ENCODE data around the gene EBP. TPM values are rescaled to one million over a fixed set of nuclear protein-coding genes. Genes with fewer than 3 reads are reported as not detected.

The EBP gene
- total and polyA plus RNA-seq, 2 donors (not counting 3 experiments of a cell fraction or from before 2014, with no cell fraction given) = 102 to 183 TPM

DNA sequence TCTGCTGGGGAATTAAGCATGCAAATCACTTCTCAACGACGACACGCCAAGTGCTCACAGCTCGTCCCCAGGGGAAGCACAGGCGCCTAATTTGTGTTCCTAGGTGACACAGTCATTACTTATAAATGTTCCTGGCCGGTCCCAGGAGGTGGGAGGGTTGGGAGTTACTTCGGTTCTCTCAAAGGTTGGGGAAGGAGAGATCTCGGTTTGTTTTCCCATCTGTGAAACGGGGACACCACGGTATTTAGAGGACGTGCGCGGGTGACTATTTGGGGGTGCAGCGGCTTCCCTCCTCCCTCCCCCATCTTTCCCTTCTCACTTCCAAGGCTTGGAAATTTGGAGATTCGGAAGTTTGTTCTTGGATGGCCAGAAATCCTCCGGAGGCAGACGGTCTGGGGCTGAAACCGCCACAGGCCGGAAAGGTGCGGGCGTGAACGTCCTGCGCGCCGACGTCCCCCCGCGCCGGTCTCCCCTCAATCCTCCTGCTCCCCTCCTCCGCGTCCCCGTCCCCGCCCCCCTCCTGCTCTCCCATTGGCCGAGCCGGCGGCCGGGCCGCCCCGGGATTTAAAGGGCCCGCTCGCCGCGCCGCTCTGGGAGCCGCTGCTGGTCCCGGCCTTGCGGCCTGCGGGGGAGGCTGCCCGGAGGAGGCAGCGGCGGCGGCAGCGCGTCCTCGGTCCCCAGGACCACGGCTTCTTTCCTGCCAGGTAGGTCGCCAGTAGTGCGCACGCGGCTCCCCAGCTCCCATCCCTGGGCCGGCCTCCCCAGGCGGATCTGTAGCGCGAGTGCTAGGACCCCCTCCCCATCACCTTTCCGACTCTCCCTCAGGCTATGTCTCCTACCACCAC lies 13.0 kb upstream of the EBP start, which contains the start of gene PORCN:
Gene PORCN (plus strand): TSS at position 593 of the 845 bp plus-strand sequence. CDS start 829 bp downstream, outside the sequence.
- no peaks in the 10 kb centered on the region for H3K9me3 ChIP-seq (replicated peaks; ENCODE audit: control insufficient read depth, insufficient read depth, low read length)
- TF ChIP-seq JUN (IDR thresholded peaks at IDR 0.05; ENCODE audit: borderline replicate concordance, insufficient read depth, insufficient read length, low read depth) = no peak
- TF ChIP-seq POLR2A (IDR thresholded peaks at IDR 0.05; ENCODE audit: low read depth, low read length) = peak; percentile 70
- H3K79me2 ChIP-seq (ENCODE audit: control insufficient read depth, insufficient read depth, low read length) = no peaks in the 10 kb centered on the region
- no peaks in the 10 kb centered on the region for H3K9me1 ChIP-seq (replicated peaks; ENCODE audit: control insufficient read depth, extremely low read depth, insufficient read depth, low read length)
- peak; percentile 60 for DNase-seq (ENCODE audit: low read depth, low spot score)
- H3K9ac ChIP-seq (replicated peaks; ENCODE audit: extremely low read depth, insufficient read depth, low read length) = peak within 1 kb of the TSS; percentile 49
- no peaks in the 10 kb centered on the region for H3K4me1 ChIP-seq (ENCODE audit: control insufficient read depth, extremely low read depth, insufficient read depth, low read length)
- no peaks in the 10 kb centered on the region for H3K27me3 ChIP-seq (ENCODE audit: control insufficient read depth in 2 of 2, insufficient read depth in 2 of 2, low read length in 2 of 2)
- dilution Hi-C loops (cut with MboI; ENCODE audit: extremely low pct_ligation_motif_present, low sequenced_read_pairs) = no loop called here
- peak within 1 kb of the TSS; percentile 24 for H3K27ac ChIP-seq (ENCODE audit: insufficient read depth, low read depth, low read length)
- intact Hi-C loops (cut with micrococcal nuclease) = no loop called here
- CTCF ChIA-PET = no interaction called here
- TSS peak; percentile 45 for BruUV-seq (replicated peaks)
- POLR2A ChIA-PET = no interaction called here
- H4K20me1 ChIP-seq (replicated peaks; ENCODE audit: control insufficient read depth, extremely low read depth, insufficient read depth, low read length) = no peaks in the 10 kb centered on the region
- peak; percentile 87 for FAIRE-seq
- peak within 1 kb of the TSS; percentile 46 to 83 (median 75) for H3K4me3 ChIP-seq (replicated peaks in 1 of 3; ENCODE audit: insufficient read depth in 1 of 3, low read depth in 1 of 3, low read length in 3 of 3)
- H3K4me2 ChIP-seq (ENCODE audit: insufficient read depth, low read length) = peak within 1 kb of the TSS; percentile 49
- H3K36me3 ChIP-seq (ENCODE audit: control insufficient read depth in 2 of 2, extremely low read depth in 1 of 2, insufficient read depth in 2 of 2, low read length in 2 of 2) = peaks cover 0 to 2% of the 10 kb centered on the region in 2 experiments
- peak within 1 kb of the TSS; percentile 61 for H2AFZ ChIP-seq (ENCODE audit: low read depth, low read length)

DNA sequence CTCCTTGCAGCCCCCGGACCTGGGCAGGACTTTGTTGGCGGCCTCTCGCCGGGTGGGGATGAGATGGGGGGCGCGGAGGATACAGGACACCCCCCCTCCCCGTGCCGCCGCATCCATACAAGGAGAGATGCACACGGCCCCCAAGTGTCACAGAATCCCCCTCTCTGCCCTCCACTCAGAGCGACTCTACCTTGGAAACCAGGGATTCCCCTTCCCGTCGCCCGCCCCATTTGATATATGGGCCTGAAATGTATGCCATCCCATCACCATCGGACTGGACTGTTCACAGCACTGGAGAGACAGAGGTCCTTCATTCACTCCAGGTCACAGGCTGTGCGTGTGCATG lies 12.4 kb upstream of the EBP start:
- no peak overlapping the region for H3K27ac ChIP-seq (ENCODE audit: insufficient read depth, low read depth, low read length)
- POLR2A ChIA-PET = no interaction called here
- no peaks in the 10 kb centered on the region for H3K9me3 ChIP-seq (replicated peaks; ENCODE audit: control insufficient read depth, insufficient read depth, low read length)
- BruUV-seq (replicated peaks) = no TSS peak
- H3K79me2 ChIP-seq (ENCODE audit: control insufficient read depth, insufficient read depth, low read length) = no peaks in the 10 kb centered on the region
- peak overlapping the region; percentile 46 to 83 (median 55) for H3K4me3 ChIP-seq (replicated peaks in 1 of 3; ENCODE audit: insufficient read depth in 1 of 3, low read depth in 1 of 3, low read length in 3 of 3)
- H3K9ac ChIP-seq (replicated peaks; ENCODE audit: extremely low read depth, insufficient read depth, low read length) = peak overlapping the region; percentile 40
- TF ChIP-seq JUN (IDR thresholded peaks at IDR 0.05; ENCODE audit: borderline replicate concordance, insufficient read depth, insufficient read length, low read depth) (no peak), POLR2A (IDR thresholded peaks at IDR 0.05; ENCODE audit: low read depth, low read length) (no peak)
- TF ChIP-seq, protein P1, sequence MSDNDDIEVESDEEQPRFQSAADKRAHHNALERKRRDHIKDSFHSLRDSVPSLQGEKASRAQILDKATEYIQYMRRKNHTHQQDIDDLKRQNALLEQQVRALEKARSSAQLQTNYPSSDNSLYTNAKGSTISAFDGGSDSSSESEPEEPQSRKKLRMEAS (IDR thresholded peaks at IDR 0.05; ENCODE audit: insufficient read depth, insufficient read length) = no peak
- no peaks in the 10 kb centered on the region for H3K9me1 ChIP-seq (replicated peaks; ENCODE audit: control insufficient read depth, extremely low read depth, insufficient read depth, low read length)
- dilution Hi-C loops (cut with MboI; ENCODE audit: extremely low pct_ligation_motif_present, low sequenced_read_pairs) (no loop called here), intact Hi-C loops (cut with micrococcal nuclease) (no loop called here)
- H4K20me1 ChIP-seq (replicated peaks; ENCODE audit: control insufficient read depth, extremely low read depth, insufficient read depth, low read length) = no peaks in the 10 kb centered on the region
- CTCF ChIA-PET = no interaction called here
- FAIRE-seq = peak; percentile 67
- H3K4me2 ChIP-seq (ENCODE audit: insufficient read depth, low read length) = peak overlapping the region; percentile 3
- peaks cover 0 to 2% of the 10 kb centered on the region in 2 experiments for H3K36me3 ChIP-seq (ENCODE audit: control insufficient read depth in 2 of 2, extremely low read depth in 1 of 2, insufficient read depth in 2 of 2, low read length in 2 of 2)
- no peaks in the 10 kb centered on the region for H3K4me1 ChIP-seq (ENCODE audit: control insufficient read depth, extremely low read depth, insufficient read depth, low read length)
- DNase-seq (ENCODE audit: low read depth, low spot score) = no peak
- H3K27me3 ChIP-seq (ENCODE audit: control insufficient read depth in 2 of 2, insufficient read depth in 2 of 2, low read length in 2 of 2) = no peaks in the 10 kb centered on the region
- peak overlapping the region; percentile 61 for H2AFZ ChIP-seq (ENCODE audit: low read depth, low read length)
